Nephron progenitor cell (in vitro differentiated cells): ENCODE data around the gene HAUS5.
"Not testable (repeated sequence)": the region's sequence is repeated elsewhere in the genome, so short reads cannot be mapped to it uniquely, and the experiment has no call there.

Experiments
- DNase-seq: peaks from one replicate; pipeline ENCODE4 v3.0.0; 2021
- H3K27ac Mint-ChIP-seq: 2 replicates; pipeline ENCODE4 v1.8.0; 2021; ENCODE audit warnings: mild to moderate bottlenecking, moderate library complexity, mixed read lengths
- H3K27me3 Mint-ChIP-seq: 2 replicates; pipeline ENCODE4 v1.8.0; 2021; ENCODE audit warnings: mild to moderate bottlenecking, low read depth, mixed read lengths; ENCODE audit not compliant: poor library complexity
- H3K36me3 Mint-ChIP-seq: 2 replicates; pipeline ENCODE4 v1.8.0; 2021; ENCODE audit warnings: low read depth, mixed read lengths
- H3K4me1 Mint-ChIP-seq: 2 replicates; pipeline ENCODE4 v1.8.0; 2021; ENCODE audit warnings: mixed read lengths
- H3K4me3 Mint-ChIP-seq: 2 replicates; pipeline ENCODE4 v1.8.0; 2021; ENCODE audit warnings: mild to moderate bottlenecking, moderate library complexity, mixed read lengths
- H3K9me3 Mint-ChIP-seq: 2 replicates; pipeline ENCODE4 v1.8.0; 2021; ENCODE audit warnings: mild to moderate bottlenecking, moderate library complexity, mixed read lengths
- TF ChIP-seq, protein P1 (sequence below): fragments of 200-600 bp; sonication (generic); IDR thresholded peaks from 2 replicates; pipeline ENCODE4 v1.5.0; 2021; ENCODE audit warnings: antibody characterized with exemption

HAUS5 gene

DNA sequence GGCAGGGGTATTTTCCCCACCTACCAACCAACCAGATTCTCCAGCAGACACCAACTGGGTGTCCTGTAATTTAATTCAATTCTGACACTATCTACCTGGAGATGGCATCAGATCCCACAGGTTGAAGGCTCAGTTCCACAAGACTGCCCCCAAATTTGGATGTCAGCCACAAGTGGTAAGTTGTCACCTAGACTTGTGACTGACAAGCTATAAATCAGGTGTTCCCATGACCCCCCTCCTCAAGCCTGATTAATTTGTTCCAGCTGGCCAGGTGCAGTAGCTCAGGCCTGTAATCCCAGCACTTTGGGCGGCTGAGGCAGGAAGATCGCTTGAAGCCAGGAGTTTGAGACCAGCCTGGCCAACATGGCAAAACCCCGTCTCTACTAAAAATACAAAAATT lies 10.6 kb upstream of the HAUS5 start:
- Mint-ChIP-seq H3K36me3 (no peaks in the 10 kb centered on the region), H3K27me3 (peaks cover 43% of the 10 kb centered on the region), H3K4me3 (no peak overlapping the region), H3K9me3 (peaks cover 19% of the 10 kb centered on the region), H3K27ac (no peak overlapping the region), H3K4me1 (peaks cover 6% of the 10 kb centered on the region)
- no peak for DNase-seq
- TF ChIP-seq, protein P1, sequence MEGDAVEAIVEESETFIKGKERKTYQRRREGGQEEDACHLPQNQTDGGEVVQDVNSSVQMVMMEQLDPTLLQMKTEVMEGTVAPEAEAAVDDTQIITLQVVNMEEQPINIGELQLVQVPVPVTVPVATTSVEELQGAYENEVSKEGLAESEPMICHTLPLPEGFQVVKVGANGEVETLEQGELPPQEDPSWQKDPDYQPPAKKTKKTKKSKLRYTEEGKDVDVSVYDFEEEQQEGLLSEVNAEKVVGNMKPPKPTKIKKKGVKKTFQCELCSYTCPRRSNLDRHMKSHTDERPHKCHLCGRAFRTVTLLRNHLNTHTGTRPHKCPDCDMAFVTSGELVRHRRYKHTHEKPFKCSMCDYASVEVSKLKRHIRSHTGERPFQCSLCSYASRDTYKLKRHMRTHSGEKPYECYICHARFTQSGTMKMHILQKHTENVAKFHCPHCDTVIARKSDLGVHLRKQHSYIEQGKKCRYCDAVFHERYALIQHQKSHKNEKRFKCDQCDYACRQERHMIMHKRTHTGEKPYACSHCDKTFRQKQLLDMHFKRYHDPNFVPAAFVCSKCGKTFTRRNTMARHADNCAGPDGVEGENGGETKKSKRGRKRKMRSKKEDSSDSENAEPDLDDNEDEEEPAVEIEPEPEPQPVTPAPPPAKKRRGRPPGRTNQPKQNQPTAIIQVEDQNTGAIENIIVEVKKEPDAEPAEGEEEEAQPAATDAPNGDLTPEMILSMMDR: no peak

DNA sequence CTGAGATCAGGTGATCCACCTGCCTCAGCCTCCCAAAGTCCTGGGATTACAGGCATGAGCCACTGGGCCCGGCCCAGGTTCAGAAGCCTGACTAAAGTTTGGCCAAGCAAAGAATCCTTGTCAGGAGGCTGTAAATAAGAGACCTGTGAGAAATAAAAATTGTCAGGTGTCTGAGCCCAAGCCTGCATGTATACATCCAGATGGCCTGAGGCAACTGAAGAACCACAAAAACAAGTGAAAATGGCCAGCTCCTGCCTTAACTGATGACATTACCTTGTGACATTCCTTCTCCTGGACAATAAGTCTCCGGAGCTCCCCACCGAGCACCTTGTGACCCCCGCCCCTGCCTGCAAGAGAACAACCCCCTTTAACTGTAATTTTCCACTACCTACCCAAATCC lies 8.1 kb upstream of the HAUS5 start:
- not testable (repeated sequence) for H3K36me3 Mint-ChIP-seq, H3K4me3 Mint-ChIP-seq, H3K4me1 Mint-ChIP-seq, DNase-seq, H3K27ac Mint-ChIP-seq
- Mint-ChIP-seq H3K9me3 (peaks cover 37% of the 10 kb centered on the region), H3K27me3 (peaks cover 46% of the 10 kb centered on the region)

DNA sequence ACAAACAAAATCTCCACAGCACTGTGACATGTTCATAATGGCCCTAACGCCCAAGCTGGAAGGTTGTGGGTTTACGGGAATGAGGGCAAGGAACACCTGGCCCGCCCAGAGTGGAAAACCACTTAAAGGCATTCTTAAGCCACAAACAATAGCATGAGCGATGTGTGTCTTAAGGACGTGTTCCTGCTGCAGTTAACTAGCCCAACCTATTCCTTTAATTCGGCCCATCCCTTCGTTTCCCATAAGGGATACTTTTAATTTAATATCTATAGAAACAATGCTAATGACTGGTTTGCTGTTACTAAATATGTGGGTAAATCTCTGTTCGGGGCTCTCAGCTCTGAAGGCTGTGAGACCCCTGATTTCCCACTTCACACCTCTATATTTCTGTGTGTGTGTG lies 5.4 kb upstream of the HAUS5 start:
- peaks cover 35% of the 10 kb centered on the region for H3K27me3 Mint-ChIP-seq
- not testable (repeated sequence) for DNase-seq, H3K4me1 Mint-ChIP-seq, H3K4me3 Mint-ChIP-seq, H3K36me3 Mint-ChIP-seq, H3K27ac Mint-ChIP-seq
- peaks cover 37% of the 10 kb centered on the region for H3K9me3 Mint-ChIP-seq

DNA sequence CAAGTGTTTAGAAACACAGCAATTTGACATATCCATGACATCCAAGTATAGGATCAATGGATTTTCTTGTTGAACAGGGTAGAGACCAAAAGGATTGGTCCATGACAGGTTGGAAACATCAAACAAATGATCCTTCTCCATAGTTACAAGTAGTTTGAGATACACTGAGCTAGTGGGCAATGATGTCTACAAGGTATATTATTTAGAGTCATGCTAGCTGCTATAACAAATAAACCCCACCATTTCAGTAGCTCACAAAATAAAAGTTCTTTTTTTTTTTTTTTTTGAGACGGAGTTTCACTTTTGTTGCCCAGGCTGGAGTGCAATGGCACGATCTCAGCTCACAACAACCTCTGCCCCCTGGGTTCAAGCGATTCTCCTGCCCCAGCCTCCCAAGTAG lies 4.9 kb upstream of the HAUS5 start:
- no peak overlapping the region for H3K4me3 Mint-ChIP-seq
- H3K36me3 Mint-ChIP-seq: no peaks in the 10 kb centered on the region
- no peak for DNase-seq
- peaks cover 6% of the 10 kb centered on the region for H3K4me1 Mint-ChIP-seq
- no peak overlapping the region for H3K27ac Mint-ChIP-seq
- TF ChIP-seq, protein P1: no peak
- peaks cover 30% of the 10 kb centered on the region for H3K27me3 Mint-ChIP-seq
- peaks cover 37% of the 10 kb centered on the region for H3K9me3 Mint-ChIP-seq

DNA sequence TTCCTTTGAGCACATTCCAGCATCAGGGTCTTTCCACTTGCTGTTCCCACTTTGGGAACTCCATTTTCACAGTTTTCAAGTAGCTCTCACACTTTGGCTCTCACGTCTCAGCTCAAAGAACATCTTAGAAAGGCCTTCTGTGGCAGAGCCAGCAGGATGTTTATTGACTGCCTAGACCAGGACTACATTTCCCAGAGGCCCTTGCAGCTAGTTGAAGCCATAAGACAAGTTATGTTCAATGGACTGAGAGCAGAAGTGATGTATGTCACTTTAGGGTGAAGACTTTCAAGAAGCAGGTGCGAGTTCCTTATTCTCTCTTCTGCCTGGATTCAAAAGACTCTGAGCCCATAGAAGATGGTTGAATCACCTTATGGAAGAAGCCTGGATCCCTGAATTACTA lies 4.3 kb upstream of the HAUS5 start:
- Mint-ChIP-seq H3K27ac (no peak overlapping the region), H3K27me3 (peaks cover 29% of the 10 kb centered on the region), H3K9me3 (peaks cover 35% of the 10 kb centered on the region), H3K36me3 (no peaks in the 10 kb centered on the region), H3K4me3 (no peak overlapping the region), H3K4me1 (peaks cover 6% of the 10 kb centered on the region)
- TF ChIP-seq, protein P1: no peak
- no peak for DNase-seq

DNA sequence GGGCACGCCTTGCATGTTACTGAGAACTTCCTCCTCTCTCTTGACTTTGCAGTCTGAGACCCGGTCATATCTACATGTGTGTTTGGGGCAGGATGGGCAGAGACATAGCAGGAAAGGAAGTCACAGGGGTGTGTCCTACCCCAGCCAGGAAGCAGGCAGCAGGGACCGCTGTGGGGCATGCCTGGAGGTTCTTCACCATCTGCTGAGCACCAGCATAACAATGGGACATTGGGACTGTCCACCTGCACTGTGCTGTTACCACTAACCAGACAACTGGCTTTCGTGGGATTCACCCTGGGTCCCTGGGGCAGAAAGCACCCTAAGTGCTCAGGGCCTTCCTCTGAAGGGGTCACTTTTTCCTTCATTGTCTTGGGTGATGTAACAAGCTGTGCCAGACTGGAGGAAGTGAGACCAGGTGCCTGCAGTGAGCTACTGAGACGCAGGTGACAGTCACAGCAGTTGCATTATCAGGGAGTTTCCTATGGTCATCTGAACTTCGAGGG lies 2.6 kb upstream of the HAUS5 start:
- TF ChIP-seq, protein P1: no peak
- no peak for DNase-seq
- Mint-ChIP-seq H3K4me1 (peaks cover 2% of the 10 kb centered on the region), H3K27ac (no peak overlapping the region), H3K4me3 (no peak overlapping the region), H3K36me3 (peaks cover 4% of the 10 kb centered on the region), H3K27me3 (peaks cover 25% of the 10 kb centered on the region), H3K9me3 (peaks cover 29% of the 10 kb centered on the region)

DNA sequence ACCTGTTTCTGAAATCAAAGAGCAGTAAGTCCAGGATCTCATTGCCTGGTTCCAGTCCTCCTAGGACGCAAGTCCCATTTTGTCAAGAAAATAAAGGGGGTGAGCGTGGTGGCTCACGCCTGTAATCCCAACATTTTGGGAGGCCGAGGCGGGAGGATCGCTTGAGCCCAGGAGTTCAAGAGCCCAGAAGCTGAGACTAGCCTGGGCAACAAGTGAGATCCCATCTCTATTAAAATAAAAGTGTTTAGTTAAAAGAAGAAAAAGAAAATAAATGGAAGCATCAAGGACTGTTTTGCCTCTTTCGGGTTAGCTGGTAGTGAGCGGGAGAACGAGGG lies 344 bp upstream of the HAUS5 start:
- TF ChIP-seq, protein P1: no peak
- Mint-ChIP-seq H3K36me3 (peaks cover 18% of the 10 kb centered on the region), H3K4me1 (no peaks in the 10 kb centered on the region), H3K9me3 (peaks cover 16% of the 10 kb centered on the region), H3K4me3 (peak overlapping the region; percentile 84), H3K27ac (no peak overlapping the region), H3K27me3 (peaks cover 21% of the 10 kb centered on the region)
- DNase-seq: no peak
